GM06990 (cell line): ENCODE data around the gene UBE2A.

Experiments used
- DNase-seq: peaks from one replicate; pipeline ENCODE4 v3.0.0-alpha.2; 2011; ENCODE audit not compliant: insufficient read length; ENCODE audit errors: extremely low read depth
- H3K27me3 ChIP-seq: replicated peaks from 2 replicates; pipeline ENCODE4 v1.6.0; 2011; ENCODE audit warnings: low read length; ENCODE audit not compliant: control insufficient read depth, insufficient read depth
- H3K36me3 ChIP-seq: 2 replicates; pipeline ENCODE4 v1.5.1; 2011; ENCODE audit warnings: low read length; ENCODE audit not compliant: control insufficient read depth, insufficient read depth
- H3K4me3 ChIP-seq: replicated peaks from 2 replicates; pipeline ENCODE4 v1.5.1; 2011; ENCODE audit warnings: low read depth, mild to moderate bottlenecking, control low read depth, low read length
- CTCF ChIP-seq: IDR thresholded peaks from 2 replicates; pipeline ENCODE4 v1.5.1; 2011; ENCODE audit warnings: low read length, control low read depth, mild to moderate bottlenecking, inconsistent platforms; ENCODE audit not compliant: insufficient read depth, poor library complexity, severe bottlenecking

UBE2A gene

GRCh38 chrX:119625843-119626242 is 51.5 kb downstream of the UBE2A start:
- Histone ChIP-seq H3K27me3 (no peaks in the 10 kb centered on the region), H3K4me3 (no peak overlapping the region), H3K36me3 (no peaks in the 10 kb centered on the region; the same call in none of the 2 replicates)
- no peak for DNase-seq
- TF ChIP-seq CTCF, result no peak
